Epithelial cell of esophagus (primary cell): ENCODE measurements around the gene ADK.

ENCODE experiments used
- DNase-seq: peaks from one replicate; pipeline ENCODE4 v3.0.0; 2010; ENCODE audit warnings: low read depth
- H3K4me3 ChIP-seq: 2 replicates; pipeline ENCODE4 v1.5.1; 2011; ENCODE audit warnings: mild to moderate bottlenecking, low read length, control low read depth
- CTCF ChIP-seq: IDR thresholded peaks from 2 replicates; pipeline ENCODE4 v1.5.1; 2011; ENCODE audit warnings: low read depth, mild to moderate bottlenecking, low read length, control low read depth, inconsistent platforms; ENCODE audit not compliant: insufficient read depth; ENCODE audit errors: missing control alignments

The ADK gene

GRCh38 chr10:74677951-74678350 lies 526.9 kb downstream of the ADK start:
- TF ChIP-seq CTCF = no peak
- DNase-seq = no peak

GRCh38 chr10:74681917-74682627 lies 531.1 kb downstream of the ADK start:
- no peak for TF ChIP-seq CTCF
- no peak overlapping the region for H3K4me3 ChIP-seq
- DNase-seq = no peak

More at GRCh38 chr10:74677951-74678350, 526.9 kb downstream of the ADK start:
- H3K4me3 ChIP-seq = no peak overlapping the region

DNA sequence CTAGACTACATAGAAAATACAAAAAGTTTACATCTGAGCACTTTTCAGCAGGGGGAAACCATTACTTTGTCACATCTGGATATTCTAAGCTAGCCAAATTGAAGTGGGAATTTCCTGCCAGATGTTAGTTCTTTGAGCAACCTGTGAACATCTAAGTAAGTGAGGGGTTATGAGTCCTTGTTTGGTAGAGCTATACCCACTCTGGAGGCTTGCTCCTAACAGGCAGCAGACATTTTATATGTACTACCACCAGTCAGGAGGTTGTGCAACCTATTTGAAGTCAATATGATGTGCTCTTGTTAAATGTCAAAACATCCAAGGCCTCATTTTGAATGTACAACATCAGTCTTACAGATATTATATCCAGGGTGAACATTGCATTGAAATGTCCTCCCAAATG lies 532.0 kb downstream of the ADK start:
- no peak overlapping the region for H3K4me3 ChIP-seq
- no peak for DNase-seq
- no peak for TF ChIP-seq CTCF

DNA sequence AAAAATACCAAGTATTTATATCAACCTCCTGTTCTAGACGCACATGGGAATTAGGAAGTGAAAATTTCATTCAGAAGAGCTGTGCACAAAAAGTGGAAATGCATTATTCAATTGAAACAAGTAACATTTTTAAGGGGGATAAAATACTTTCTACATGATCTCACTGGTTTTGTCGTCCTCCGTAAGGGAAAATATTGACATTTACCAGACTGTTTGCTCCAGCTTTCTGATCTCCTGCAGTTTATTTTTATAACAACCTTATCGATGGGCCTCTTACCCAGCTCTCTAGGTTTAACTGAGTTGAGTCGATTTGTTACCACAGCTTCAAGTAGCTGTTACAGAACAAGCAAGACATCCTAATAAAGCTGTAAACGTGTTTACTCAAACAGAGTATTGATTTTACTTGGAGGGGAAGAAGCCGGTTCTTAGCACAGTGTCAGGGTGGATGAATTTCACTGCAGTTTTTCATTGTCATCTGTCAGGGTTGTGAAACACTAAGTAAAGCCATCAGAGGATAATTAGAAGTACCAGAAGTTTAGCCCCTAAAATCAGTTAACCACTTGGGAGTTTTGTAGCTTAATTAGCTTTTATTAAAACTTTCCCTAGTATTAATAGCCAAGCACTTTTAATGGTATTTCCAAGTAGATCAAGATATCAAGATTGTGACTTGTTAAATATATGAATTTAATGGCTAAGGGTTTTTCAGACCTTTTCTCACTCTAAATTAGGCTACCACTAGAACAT lies 532.8 kb downstream of the ADK start:
- no peak overlapping the region for H3K4me3 ChIP-seq
- DNase-seq = no peak
- no peak for TF ChIP-seq CTCF

DNA sequence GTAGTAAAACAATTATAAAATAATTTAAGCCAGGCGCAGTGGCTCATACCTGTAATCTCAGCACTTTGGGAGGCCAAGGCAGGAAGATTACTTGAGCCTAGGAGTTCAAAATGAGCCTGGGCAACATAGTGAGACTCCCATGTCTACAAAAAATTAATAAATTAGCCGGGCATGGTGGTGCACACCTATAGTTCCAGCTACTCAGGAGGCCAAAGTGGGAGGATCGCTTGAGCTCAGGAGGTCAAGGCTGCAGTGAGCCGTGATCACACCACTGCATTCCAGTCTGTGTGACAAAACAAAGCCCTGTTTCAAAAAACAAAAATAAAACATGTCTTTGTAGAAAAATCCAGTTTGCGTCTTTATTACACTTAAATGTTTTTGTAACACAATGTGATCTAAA lies 533.4 kb downstream of the ADK start:
- TF ChIP-seq CTCF = no peak
- no peak for DNase-seq
- no peak overlapping the region for H3K4me3 ChIP-seq

DNA sequence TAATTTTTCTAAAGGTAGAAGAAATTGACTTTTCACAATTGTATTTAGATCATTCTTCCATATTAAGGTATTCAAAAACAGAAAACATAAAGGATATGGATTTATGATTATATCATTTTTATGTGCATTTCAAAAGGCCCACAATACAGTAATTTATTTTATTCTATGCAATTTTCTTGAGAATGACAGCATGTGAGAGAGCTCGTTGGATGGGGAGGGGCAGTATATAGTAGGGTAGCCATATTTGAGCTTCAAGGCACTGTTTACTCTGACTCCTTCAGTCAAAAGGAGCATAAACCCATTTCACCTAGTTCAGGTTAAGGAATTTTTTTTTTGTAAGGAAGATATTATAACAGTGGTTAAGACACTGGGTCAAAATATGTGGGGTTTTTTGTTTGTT lies 534.5 kb downstream of the ADK start:
- no peak for DNase-seq
- H3K4me3 ChIP-seq = no peak overlapping the region
- TF ChIP-seq CTCF = no peak

DNA sequence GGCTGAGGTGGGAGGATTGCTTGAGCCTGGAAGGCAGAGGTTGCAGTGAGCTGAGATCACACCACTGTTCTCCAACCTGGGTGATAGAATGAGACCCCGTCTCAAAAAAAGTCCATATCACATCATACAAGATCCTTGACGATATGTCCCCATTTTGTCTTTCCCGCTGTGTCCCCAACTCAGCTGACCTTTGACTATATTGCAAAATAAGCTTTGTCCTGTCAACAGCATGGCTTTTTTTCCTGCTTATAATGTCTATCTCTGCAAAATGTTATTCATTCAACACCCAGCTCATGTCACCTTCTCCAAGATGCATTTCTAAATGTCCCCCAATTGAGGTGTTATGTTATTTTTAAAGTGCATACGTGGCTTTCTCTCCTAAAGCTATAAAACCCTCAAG lies 539.4 kb downstream of the ADK start:
- TF ChIP-seq CTCF = no peak
- H3K4me3 ChIP-seq = no peak overlapping the region
- no peak for DNase-seq
